ENCODE measurements around the gene TDRD10. TPM values are rescaled to one million over a fixed set of nuclear protein-coding genes. Genes with fewer than 3 reads are reported as not detected.

The TDRD10 gene
- total and polyA plus RNA-seq, 2 donors from 2014 or later, result 2.3 to 4.7 TPM

DNA sequence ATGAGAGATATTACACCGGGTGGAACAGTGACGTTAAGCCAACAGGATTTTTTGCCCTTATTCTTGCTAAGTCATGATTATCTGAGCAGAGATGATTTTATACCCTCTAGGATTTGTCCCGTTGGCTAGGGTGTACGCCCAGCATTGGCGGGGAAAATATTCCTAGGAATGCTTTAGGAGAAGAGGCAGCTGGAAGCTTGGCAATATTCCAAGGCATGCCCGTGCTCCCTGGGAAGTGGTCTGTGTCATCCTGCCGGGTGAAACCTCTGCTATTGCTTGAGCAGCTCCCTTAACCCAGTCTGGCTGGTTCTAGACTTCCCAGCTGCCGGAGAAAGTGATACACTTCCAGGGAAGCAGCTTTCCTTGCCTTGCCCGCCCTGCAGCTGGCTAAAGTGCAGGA is 81.8 kb downstream of the TDRD10 start:
- TF ChIP-seq, protein P1, sequence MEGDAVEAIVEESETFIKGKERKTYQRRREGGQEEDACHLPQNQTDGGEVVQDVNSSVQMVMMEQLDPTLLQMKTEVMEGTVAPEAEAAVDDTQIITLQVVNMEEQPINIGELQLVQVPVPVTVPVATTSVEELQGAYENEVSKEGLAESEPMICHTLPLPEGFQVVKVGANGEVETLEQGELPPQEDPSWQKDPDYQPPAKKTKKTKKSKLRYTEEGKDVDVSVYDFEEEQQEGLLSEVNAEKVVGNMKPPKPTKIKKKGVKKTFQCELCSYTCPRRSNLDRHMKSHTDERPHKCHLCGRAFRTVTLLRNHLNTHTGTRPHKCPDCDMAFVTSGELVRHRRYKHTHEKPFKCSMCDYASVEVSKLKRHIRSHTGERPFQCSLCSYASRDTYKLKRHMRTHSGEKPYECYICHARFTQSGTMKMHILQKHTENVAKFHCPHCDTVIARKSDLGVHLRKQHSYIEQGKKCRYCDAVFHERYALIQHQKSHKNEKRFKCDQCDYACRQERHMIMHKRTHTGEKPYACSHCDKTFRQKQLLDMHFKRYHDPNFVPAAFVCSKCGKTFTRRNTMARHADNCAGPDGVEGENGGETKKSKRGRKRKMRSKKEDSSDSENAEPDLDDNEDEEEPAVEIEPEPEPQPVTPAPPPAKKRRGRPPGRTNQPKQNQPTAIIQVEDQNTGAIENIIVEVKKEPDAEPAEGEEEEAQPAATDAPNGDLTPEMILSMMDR (IDR thresholded peaks at IDR 0.05; ENCODE audit: borderline replicate concordance, extremely low read depth, insufficient read depth), result no peak
- no peak for DNase-seq

DNA sequence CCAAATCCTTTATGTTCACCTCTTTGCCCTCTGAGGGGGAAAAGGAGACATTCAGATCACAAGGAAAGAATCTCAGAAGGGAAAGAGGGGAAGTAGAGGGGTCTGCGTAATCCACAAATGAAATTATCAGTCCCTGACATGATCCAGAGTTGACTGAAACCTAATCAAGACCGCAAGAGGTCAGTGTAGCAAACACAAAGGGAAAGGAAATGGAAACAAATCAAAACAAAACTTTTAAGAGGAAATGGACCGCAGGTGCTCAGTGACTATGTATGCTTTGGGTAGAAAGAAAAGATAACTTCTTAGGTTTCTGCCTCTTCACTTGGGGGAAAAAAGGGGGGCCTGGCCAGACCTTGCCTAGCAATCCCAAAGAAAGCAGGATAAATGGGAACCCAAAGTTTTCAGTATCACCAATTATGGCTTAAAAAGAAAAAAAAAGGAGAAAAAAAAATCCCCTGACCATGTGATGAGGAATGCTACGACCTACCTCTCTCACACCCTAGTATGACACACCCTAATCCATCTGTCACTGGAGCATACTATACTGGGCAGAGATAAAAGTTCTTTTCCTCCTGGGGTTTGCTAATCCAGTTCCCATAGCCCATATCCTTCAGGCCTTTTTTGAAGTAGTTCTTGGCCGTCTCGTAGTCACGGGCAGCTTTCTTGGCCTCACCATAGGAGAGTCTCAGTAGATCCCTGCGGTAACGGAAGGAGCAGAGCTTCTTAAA is 82.4 kb downstream of the TDRD10 start:
- Histone ChIP-seq H3K36me3 (ENCODE audit: control insufficient read depth in 2 of 3, insufficient read depth in 3 of 3, low read length in 3 of 3) (peaks cover 28 to 81% (median 78%) of the 10 kb centered on the region in 3 donors), H3K4me3 (ENCODE audit: low read length in 3 of 3) (no peak overlapping the region), H3K9me3 (ENCODE audit: control insufficient read depth in 2 of 3, insufficient read depth in 1 of 3, low read length in 3 of 3) (no peaks in the 10 kb centered on the region), H3K4me1 (ENCODE audit: control insufficient read depth in 2 of 3, insufficient read depth in 2 of 3, low read depth in 1 of 3, low read length in 3 of 3) (no peaks in the 10 kb centered on the region), H3K27ac (ENCODE audit: low read depth in 2 of 2, low read length in 2 of 2) (no peak overlapping the region), H3K9ac (ENCODE audit: low read length in 3 of 3) (no peak overlapping the region), H3K27me3 (ENCODE audit: control insufficient read depth, insufficient read depth, low read length) (no peaks in the 10 kb centered on the region)
- DNase-seq (no peak), FAIRE-seq (no peak)
- TF ChIP-seq, protein P1 (IDR thresholded peaks at IDR 0.05; ENCODE audit: borderline replicate concordance, extremely low read depth, insufficient read depth), result no peak
- intact Hi-C loops (cut with DNase I), result no loop called here

More for the DNA sequence above, 81.8 kb downstream of the TDRD10 start:
- no peaks in the 10 kb centered on the region for H3K4me1 ChIP-seq (ENCODE audit: control insufficient read depth in 2 of 3, insufficient read depth in 2 of 3, low read depth in 1 of 3, low read length in 3 of 3)
- H3K36me3 ChIP-seq (ENCODE audit: control insufficient read depth in 2 of 3, insufficient read depth in 3 of 3, low read length in 3 of 3), result peaks cover 27 to 75% (median 71%) of the 10 kb centered on the region in 3 donors
- no peak overlapping the region for H3K27ac ChIP-seq (ENCODE audit: low read depth in 2 of 2, low read length in 2 of 2)
- no peak for FAIRE-seq
- no peak overlapping the region for H3K4me3 ChIP-seq (ENCODE audit: low read length in 3 of 3)
- no peaks in the 10 kb centered on the region for H3K27me3 ChIP-seq (ENCODE audit: control insufficient read depth, insufficient read depth, low read length)
- no peak overlapping the region for H3K9ac ChIP-seq (ENCODE audit: low read length in 3 of 3)
- H3K9me3 ChIP-seq (ENCODE audit: control insufficient read depth in 2 of 3, insufficient read depth in 1 of 3, low read length in 3 of 3), result no peaks in the 10 kb centered on the region
- intact Hi-C loops (cut with DNase I), result no loop called here

GRCh38 chr1:154586231-154586630 is 84.2 kb downstream of the TDRD10 start:
- Histone ChIP-seq H3K27me3 (ENCODE audit: control insufficient read depth, insufficient read depth, low read length) (no peaks in the 10 kb centered on the region), H3K9me3 (ENCODE audit: control insufficient read depth in 2 of 3, insufficient read depth in 1 of 3, low read length in 3 of 3) (no peaks in the 10 kb centered on the region), H3K4me3 (ENCODE audit: low read length in 3 of 3) (no peak overlapping the region), H3K9ac (ENCODE audit: low read length in 3 of 3) (no peak overlapping the region), H3K36me3 (ENCODE audit: control insufficient read depth in 2 of 3, insufficient read depth in 3 of 3, low read length in 3 of 3) (peaks cover 31 to 92% (median 79%) of the 10 kb centered on the region in 3 donors), H3K4me1 (ENCODE audit: control insufficient read depth in 2 of 3, insufficient read depth in 2 of 3, low read depth in 1 of 3, low read length in 3 of 3) (no peaks in the 10 kb centered on the region), H3K27ac (ENCODE audit: low read depth in 2 of 2, low read length in 2 of 2) (no peak overlapping the region)
- TF ChIP-seq, protein P1 (IDR thresholded peaks at IDR 0.05; ENCODE audit: borderline replicate concordance, extremely low read depth, insufficient read depth), result no peak
- DNase-seq (no peak), FAIRE-seq (no peak)
- intact Hi-C loops (cut with DNase I), result no loop called here
